Lower leg skin (tissue), 4 donors: ENCODE results near the gene POU2AF1. TPM values are rescaled to one million over a fixed set of nuclear protein-coding genes. Genes with fewer than 3 reads are reported as not detected.

Experiments used
- DNase-seq, 2 donors: peaks; one replicate each; pipeline ENCODE4 v3.0.0-alpha.2; 2019; ENCODE audit warnings: low spot score in 2 of 2
- H3K4me3 ChIP-seq: fragments of 200-600 bp; sonication (generic); 2 replicates; pipeline ENCODE4 v1.5.1; 2017; ENCODE audit warnings: mild to moderate bottlenecking, low read depth; ENCODE audit not compliant: poor library complexity, severe bottlenecking
- CTCF ChIP-seq, 3 donors: fragments of 450-650 bp; IDR thresholded peaks; one replicate each; pipeline ENCODE4 v1.5.1; 2016; ENCODE audit warnings: antibody characterized with exemption in 3 of 3, mild to moderate bottlenecking in 3 of 3, moderate library complexity in 2 of 3
- POLR2A ChIP-seq, 2 donors: fragments of 450-650 bp; IDR thresholded peaks; one replicate each; pipeline ENCODE4 v1.6.1; 2016 to 2017; ENCODE audit warnings: antibody characterized with exemption in 2 of 2, mild to moderate bottlenecking in 1 of 2, moderate library complexity in 1 of 2
- WGBS, 2 donors: methylation state at CpG; one replicate each; pipeline ENCODE4 v1.1.5; 2018; 5-methylcytosine and 5-hydroxymethylcytosine counted together
- intact Hi-C: fragments of 100-400 bp; cut with DNase I; formaldehyde crosslinking; loops from one replicate; pipeline ENCODE4 v1.15.0; 2023; ENCODE audit warnings: low total_unique reads
- total RNA-seq, 4 donors: library from RNA; depleted of rRNA; stranded (reverse); fragments of >200 nt; gene quantifications; one replicate each; pipeline ENCODE4 v1.1.0, GENCODE V29; 2016

POU2AF1 gene
- total RNA-seq, 4 donors from 2014 or later = 0.13 TPM; not detected in 3

GRCh38 chr11:111422494-111423249 lies 43.6 kb upstream of the POU2AF1 start:
- WGBS, 2 donors = 52 to 60% methylated on average over 12 of the region's 12 CpGs
- intact Hi-C loops = no loop called here
- no peak overlapping the region for H3K4me3 ChIP-seq
- peak in 1 of 2 donors; percentile 85 for DNase-seq
- TF ChIP-seq CTCF (IDR thresholded peaks at IDR 0.05) (peak in 1 of 3 donors; percentile 21), POLR2A (IDR thresholded peaks at IDR 0.05) (no peak)

GRCh38 chr11:111421251-111421650 lies 42.2 kb upstream of the POU2AF1 start:
- DNase-seq = no peak
- H3K4me3 ChIP-seq = no peak overlapping the region
- WGBS, 2 donors = 94 to 95% methylated on average over 5 of the region's 5 CpGs
- no peak for TF ChIP-seq CTCF (IDR thresholded peaks at IDR 0.05)
- no peak for TF ChIP-seq POLR2A (IDR thresholded peaks at IDR 0.05)
- intact Hi-C loops = no loop called here

- H3K4me3 ChIP-seq = no peak overlapping the region
- TF ChIP-seq CTCF (IDR thresholded peaks at IDR 0.05) (no peak), POLR2A (IDR thresholded peaks at IDR 0.05) (no peak)
- intact Hi-C loops = no loop called here
- peak in 1 of 2 donors; percentile 74 for DNase-seq
- 38 to 46% methylated on average over 4 to 5 of the region's 5 CpGs for WGBS, 2 donors
These were observed 40.7 kb upstream of the POU2AF1 start for GRCh38 chr11:111419641-111420327.

GRCh38 chr11:111419181-111419580 lies 40.1 kb upstream of the POU2AF1 start:
- intact Hi-C loops = no loop called here
- no peak for DNase-seq
- no peak for TF ChIP-seq CTCF (IDR thresholded peaks at IDR 0.05)
- H3K4me3 ChIP-seq = no peak overlapping the region
- WGBS, 2 donors = 62 to 64% methylated on average over 4 of the region's 4 CpGs

DNA sequence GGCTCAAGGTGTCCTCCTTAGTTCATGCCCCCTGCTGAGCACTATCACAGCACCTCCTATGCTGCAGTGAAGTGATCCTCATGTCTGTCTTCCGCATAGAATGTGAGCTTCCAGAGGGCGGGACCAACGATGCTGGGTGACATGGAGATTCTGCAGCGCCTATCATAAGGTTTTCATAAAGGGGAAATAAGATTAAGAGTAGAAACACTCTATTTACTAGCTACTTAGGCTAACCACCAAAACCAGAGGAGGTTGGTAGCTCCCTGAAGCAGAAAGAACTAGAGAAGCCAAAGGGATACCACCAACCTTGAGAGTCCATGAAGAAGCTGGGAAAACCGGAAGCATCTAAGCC lies 39.3 kb upstream of the POU2AF1 start:
- TF ChIP-seq CTCF (IDR thresholded peaks at IDR 0.05) (no peak), POLR2A (IDR thresholded peaks at IDR 0.05) (no peak)
- 54 to 56% methylated on average over 5 of the region's 5 CpGs for WGBS, 2 donors
- DNase-seq = peak in 1 of 2 donors; percentile 39
- no peak overlapping the region for H3K4me3 ChIP-seq
- intact Hi-C loops = no loop called here
